ENCODE data around the gene C12orf60. TPM values are rescaled to one million over a fixed set of nuclear protein-coding genes. Genes with fewer than 3 reads are reported as not detected.

C12orf60 gene
- total RNA-seq, 1 donor from 2014 or later: 2.0 TPM

DNA sequence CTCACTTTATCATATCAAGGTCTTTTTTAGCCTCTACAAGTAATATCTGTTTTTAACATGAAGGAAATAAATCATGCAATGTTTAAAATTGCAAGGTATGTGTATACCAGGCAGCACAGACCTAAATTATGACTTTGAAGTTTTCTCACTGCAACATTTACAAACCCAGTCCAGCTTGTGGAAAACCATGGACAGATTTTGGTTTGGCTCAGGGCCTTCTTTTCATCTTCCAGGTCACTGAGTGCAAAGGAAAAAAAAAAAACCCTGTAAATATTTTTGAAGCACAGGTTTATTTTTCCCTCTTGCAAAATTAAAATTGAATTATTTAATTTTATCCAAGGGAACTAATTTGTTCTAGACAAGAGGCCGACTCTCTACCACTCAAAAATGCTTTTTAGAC, 68.4 kb downstream of the C12orf60 start:
- FAIRE-seq (no peak), DNase-seq (ENCODE audit: low read depth) (no peak)
- Mint-ChIP-seq H3K27me3 (ENCODE audit: low read depth, unreplicated experiment) (no peaks in the 10 kb centered on the region), H3K27ac (ENCODE audit: unreplicated experiment) (no peak overlapping the region), H3K9me3 (ENCODE audit: unreplicated experiment) (peaks cover 7% of the 10 kb centered on the region), H3K36me3 (ENCODE audit: low read depth, unreplicated experiment) (peaks cover 2% of the 10 kb centered on the region), H3K4me1 (ENCODE audit: low read depth, unreplicated experiment) (peaks cover 2% of the 10 kb centered on the region), H3K4me3 (ENCODE audit: unreplicated experiment) (no peak overlapping the region)
- Histone ChIP-seq H3K9me3 (ENCODE audit: insufficient read depth, low read depth, low read length) (no peaks in the 10 kb centered on the region), H3K4me1 (ENCODE audit: insufficient read depth, low read length) (no peaks in the 10 kb centered on the region), H3K4me3 (ENCODE audit: insufficient read depth, low read depth, low read length) (no peak overlapping the region), H3K27me3 (ENCODE audit: insufficient read depth, low read length) (no peaks in the 10 kb centered on the region), H3K4me2 (ENCODE audit: low read length) (no peak overlapping the region), H2AFZ (ENCODE audit: low read depth, low read length) (no peak overlapping the region), H3K79me2 (ENCODE audit: insufficient read depth, low read length) (no peaks in the 10 kb centered on the region), H3K9ac (ENCODE audit: low read length) (no peak overlapping the region), H4K20me1 (ENCODE audit: insufficient read depth, low read length) (no peaks in the 10 kb centered on the region), H3K27ac (ENCODE audit: low read depth, low read length) (no peak overlapping the region), H3K36me3 (ENCODE audit: insufficient read depth, low read length) (no peaks in the 10 kb centered on the region)
- TF ChIP-seq EZH2 (IDR thresholded peaks at IDR 0.05; ENCODE audit: insufficient read depth, low read length): no peak

DNA sequence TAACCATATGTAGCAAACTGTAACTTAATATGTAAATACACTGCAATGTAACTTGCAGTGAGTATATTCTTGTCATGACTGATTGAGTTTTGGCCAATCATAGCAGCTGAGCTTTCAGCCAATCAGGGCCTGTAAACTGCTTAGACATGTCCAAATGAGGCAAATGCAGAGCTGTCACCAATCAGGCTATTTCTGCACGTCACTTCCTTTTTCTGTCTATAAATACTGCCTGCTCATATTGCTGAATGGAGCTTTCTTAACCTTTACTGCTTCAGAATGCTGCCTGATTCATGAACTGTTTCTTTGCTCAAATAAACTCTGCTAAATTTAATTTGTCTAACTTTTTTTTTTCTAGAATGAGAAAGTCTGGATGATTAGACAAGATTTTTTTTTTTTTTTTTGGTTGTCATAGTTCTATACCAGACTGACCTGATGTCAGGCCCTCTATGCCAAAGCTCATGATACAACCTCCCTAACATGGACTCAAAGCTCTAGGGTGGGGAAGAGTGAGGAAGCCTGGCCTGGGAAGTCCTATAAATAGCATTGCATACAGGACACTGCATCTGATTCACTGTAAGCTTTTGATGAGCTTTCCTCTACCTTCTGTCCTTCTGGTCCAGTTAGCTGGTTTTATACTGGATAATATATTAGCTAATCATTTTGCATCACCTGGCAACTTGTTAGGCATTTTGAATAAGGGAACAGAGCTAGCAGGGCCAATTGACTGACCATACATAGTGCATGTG, 70.1 kb downstream of the C12orf60 start:
- Histone ChIP-seq H3K36me3 (ENCODE audit: insufficient read depth, low read length) (no peaks in the 10 kb centered on the region), H3K4me2 (ENCODE audit: low read length) (no peak overlapping the region), H3K27ac (ENCODE audit: low read depth, low read length) (no peak overlapping the region), H3K79me2 (ENCODE audit: insufficient read depth, low read length) (no peaks in the 10 kb centered on the region), H3K4me3 (ENCODE audit: insufficient read depth, low read depth, low read length) (no peak overlapping the region), H3K27me3 (ENCODE audit: insufficient read depth, low read length) (no peaks in the 10 kb centered on the region), H3K9me3 (ENCODE audit: insufficient read depth, low read depth, low read length) (no peaks in the 10 kb centered on the region), H3K4me1 (ENCODE audit: insufficient read depth, low read length) (no peaks in the 10 kb centered on the region), H4K20me1 (ENCODE audit: insufficient read depth, low read length) (no peaks in the 10 kb centered on the region), H2AFZ (ENCODE audit: low read depth, low read length) (no peak overlapping the region), H3K9ac (ENCODE audit: low read length) (no peak overlapping the region)
- no peak for FAIRE-seq
- Mint-ChIP-seq H3K4me1 (ENCODE audit: low read depth, unreplicated experiment) (peaks cover 2% of the 10 kb centered on the region), H3K27ac (ENCODE audit: unreplicated experiment) (no peak overlapping the region), H3K27me3 (ENCODE audit: low read depth, unreplicated experiment) (no peaks in the 10 kb centered on the region), H3K9me3 (ENCODE audit: unreplicated experiment) (no peaks in the 10 kb centered on the region), H3K36me3 (ENCODE audit: low read depth, unreplicated experiment) (no peaks in the 10 kb centered on the region), H3K4me3 (ENCODE audit: unreplicated experiment) (no peak overlapping the region)
- TF ChIP-seq, protein P1, sequence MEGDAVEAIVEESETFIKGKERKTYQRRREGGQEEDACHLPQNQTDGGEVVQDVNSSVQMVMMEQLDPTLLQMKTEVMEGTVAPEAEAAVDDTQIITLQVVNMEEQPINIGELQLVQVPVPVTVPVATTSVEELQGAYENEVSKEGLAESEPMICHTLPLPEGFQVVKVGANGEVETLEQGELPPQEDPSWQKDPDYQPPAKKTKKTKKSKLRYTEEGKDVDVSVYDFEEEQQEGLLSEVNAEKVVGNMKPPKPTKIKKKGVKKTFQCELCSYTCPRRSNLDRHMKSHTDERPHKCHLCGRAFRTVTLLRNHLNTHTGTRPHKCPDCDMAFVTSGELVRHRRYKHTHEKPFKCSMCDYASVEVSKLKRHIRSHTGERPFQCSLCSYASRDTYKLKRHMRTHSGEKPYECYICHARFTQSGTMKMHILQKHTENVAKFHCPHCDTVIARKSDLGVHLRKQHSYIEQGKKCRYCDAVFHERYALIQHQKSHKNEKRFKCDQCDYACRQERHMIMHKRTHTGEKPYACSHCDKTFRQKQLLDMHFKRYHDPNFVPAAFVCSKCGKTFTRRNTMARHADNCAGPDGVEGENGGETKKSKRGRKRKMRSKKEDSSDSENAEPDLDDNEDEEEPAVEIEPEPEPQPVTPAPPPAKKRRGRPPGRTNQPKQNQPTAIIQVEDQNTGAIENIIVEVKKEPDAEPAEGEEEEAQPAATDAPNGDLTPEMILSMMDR (IDR thresholded peaks at IDR 0.05; ENCODE audit: insufficient read depth, low read depth, low read length): no peak
- TF ChIP-seq EZH2 (IDR thresholded peaks at IDR 0.05; ENCODE audit: insufficient read depth, low read length): no peak
- DNase-seq (ENCODE audit: low read depth): no peak

Other genes with a start within 250 kb of the C12orf60 start
- 0.57 and 1.1 TPM in 2 replicates for gene PLBD1, start 235.8 kb upstream of the C12orf60 start, total RNA-seq
- gene GUCY2C, start 107.1 kb upstream of the C12orf60 start, total RNA-seq: 0.09 and 0.10 TPM in 2 replicates
- 67.1 and 72.1 TPM in 2 replicates for gene WBP11, start 192 bp upstream of the C12orf60 start, total RNA-seq
- 0.57 and 0.84 TPM in 2 replicates for gene SMCO3, start 10.5 kb downstream of the C12orf60 start, total RNA-seq
- not detected in 2 replicates for gene ART4, start 39.9 kb downstream of the C12orf60 start, total RNA-seq
- not detected in 2 replicates for gene MGP, start 82.2 kb downstream of the C12orf60 start, total RNA-seq
- gene ERP27, start 134.9 kb downstream of the C12orf60 start, total RNA-seq: 0.29 and 1.0 TPM in 2 replicates
- gene ARHGDIB, start 157.9 kb downstream of the C12orf60 start, total RNA-seq: 14.6 and 19.0 TPM in 2 replicates
- gene PDE6H, start 169.4 kb downstream of the C12orf60 start, total RNA-seq: not detected in 2 replicates

Data from astrocyte (in vitro differentiated cells and primary cell).